Ecto neural progenitor cell (in vitro differentiated cells): Measurements from ENCODE around the gene FUT8.

ENCODE experiments used
- DNase-seq: peaks from one replicate; pipeline ENCODE4 v3.0.0-alpha.2; 2018; ENCODE audit warnings: low spot score

The FUT8 gene

DNA sequence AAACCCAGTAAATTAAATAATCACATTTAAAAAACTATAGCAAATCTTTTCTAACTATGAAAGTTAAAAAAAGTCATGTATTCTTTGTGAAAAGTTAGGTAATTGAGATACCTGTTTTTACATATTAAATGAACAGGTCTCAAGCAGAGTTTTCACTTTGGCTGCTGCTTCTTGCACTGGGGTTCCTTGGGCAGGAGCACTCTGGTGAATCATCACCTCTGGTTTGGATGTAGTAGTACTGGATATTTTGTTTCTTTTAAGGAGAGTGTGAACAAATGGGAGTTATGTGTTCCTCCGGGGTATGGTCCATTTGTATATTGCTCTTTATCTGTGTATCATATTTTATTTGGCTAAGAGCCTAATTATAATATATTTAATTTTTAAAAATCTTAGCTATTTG lies 82.7 kb downstream of the FUT8 start:
- no peak for DNase-seq

DNA sequence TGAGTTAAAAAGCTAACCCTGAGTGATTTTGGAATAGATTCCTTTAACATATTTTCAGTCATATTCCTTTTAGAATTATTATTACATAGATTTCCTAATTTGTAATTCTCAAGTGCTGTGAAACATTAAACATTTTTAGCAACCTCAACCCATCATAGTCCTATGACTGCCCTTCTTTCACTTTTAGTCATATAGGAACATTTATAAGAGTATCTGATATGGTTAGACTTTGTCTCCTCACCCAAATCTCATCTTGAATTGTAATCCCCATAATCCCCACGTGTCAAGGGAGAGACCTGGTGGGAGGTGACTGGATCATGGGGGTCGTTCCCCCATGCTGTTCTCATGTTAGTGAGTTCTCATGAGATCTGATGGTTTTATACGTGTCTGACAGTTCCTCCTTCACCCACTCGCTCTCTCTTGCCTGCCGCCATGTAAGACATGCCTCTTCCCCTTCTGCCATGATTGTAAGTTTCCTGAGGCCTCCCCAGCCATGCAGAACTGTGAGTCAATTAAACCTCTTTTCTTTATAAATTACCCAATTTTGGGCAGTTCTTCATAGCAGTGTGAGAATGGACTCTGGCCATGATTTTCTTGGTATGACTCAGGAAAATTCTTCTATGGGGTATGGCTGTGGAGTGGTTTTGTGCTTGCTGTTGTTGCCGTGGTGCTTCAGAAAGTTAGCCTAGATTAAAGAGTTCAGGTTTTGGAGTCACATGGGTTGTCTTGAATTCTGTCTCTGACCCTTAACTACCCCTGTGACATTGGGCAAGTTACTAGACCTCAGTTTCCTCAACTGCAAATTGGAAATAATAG lies 83.9 kb downstream of the FUT8 start:
- DNase-seq = no peak

DNA sequence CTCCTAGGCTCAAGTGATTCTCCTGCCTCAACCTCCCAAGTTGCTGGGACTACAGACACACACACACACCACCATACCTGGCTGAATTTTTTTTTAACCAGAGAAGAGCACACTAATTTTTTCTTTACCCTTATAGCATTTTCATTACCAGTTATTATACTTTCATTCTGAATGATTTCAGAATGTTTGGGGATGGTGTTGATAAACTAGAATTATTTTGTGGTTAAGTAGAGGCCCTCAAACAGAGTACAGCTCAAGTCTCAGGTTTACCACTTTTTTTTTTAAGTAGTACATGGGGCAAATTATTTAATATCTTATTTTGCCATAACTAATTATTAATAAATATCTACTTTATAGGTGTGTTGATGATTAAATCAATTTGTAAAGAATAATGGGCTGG lies 86.6 kb downstream of the FUT8 start:
- no peak for DNase-seq

DNA sequence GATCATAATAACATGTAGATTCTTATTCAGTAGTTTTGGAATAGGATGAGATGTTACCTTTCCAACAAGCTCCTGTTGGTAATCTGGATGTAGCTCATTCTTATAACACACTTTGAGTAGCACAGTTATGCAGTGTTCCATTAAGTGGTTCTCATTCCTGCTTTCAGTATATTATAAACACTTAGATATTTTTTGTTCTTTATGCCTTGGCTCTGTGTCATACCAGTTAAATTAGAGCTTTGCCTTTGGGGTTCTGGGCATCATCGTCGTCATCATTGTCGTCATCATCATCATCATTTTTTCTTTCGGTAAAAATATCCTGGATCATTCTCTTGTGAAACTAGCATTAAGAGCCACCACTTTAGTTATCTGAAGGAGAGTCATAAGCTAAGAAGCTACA lies 87.5 kb downstream of the FUT8 start:
- no peak for DNase-seq

DNA sequence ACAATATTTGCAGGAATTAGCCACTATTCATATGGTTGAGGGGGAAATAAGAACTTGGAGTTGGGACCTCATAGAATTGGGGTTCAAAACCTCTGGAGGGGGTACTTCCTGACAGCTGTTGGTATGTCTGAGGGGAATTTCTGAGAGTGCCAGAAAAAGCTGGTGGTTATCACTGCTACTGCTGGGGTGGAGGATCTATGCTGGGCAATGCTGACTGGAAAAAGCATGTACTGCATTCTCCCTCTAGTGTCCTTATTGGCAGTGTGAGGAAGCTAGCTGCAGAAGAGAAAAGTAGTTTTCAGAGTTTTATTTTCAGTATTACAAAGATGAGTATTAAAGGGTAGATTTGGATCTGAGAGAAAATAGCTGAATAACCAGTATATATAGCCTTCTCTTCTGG lies 88.8 kb downstream of the FUT8 start:
- DNase-seq = no peak

DNA sequence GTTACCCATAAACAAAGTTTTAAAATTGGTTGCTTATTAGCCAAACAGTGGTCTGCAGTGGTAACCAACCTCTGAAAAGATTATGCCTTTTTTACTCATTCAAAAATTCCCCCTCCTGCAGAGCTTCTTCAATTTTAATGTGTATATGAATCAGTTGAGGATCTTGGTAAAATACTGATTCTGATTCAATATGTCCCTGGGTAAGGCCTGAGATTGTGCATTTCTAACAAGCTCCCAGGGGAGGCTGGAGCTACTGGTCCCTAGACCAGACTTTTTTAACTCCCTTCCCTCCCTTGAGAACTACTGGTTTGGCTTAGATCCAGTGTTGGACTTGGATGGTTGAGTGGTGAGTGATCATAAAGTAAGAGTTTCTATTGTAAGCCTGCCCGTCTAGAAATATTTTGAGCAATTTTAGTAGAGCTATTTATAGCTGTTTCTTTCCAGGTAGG lies 90.2 kb downstream of the FUT8 start:
- DNase-seq = no peak

DNA sequence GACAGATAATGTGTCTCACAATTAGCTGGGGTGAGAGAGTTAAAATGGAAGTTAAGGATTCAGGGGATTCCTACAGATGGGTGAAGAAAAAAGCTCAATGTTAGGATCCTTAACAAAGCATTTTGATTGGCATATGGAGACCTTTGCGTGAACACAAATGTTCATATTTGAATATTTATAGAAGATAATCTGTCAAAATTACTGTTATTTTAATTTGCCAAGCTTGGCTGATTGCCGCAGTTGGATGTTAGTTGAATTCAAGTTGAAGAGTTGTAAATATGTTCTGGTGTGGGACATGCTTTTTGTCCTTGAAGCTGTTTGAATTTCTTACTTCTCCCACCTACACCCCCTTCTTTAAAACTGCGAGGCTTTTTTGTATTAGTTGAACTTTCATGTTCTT lies 91.2 kb downstream of the FUT8 start:
- no peak for DNase-seq

DNA sequence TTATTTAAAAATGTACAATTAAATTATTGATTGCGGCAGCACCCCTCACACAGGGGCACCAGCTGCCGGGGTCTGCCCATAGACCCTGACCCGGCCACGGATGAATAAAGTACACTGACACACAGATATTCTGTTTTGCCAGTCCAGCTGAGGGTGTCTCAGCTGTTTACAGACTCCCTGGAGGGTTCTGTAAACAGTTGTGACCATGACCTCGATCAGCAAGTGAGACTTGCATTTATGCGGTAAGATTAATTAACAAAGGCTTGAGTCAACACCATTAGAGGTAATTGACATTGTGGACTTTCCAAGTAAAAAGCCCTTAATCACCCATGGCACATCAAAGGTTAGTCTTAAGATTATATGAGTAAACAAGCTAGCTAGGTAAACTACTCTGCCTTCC lies 94.3 kb downstream of the FUT8 start:
- DNase-seq = no peak

DNA sequence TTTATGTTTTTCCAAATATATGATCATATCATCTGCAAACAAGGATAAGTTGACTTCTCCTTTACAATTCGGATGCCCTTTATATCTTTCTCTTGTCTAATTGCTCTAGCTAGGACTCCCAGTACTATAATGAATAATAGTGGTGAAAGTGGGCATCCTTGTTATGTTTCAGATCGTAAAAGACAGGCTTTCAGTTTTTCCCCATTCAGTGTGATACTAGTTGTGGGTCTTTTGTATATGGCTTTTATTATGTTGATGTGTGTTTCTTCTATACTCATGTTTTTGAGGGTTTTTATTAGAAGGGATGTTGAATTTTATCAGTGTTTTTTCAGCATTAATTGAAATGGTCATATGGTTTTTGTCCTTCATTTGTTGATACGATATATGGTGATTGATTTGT lies 97.3 kb downstream of the FUT8 start:
- no peak for DNase-seq

DNA sequence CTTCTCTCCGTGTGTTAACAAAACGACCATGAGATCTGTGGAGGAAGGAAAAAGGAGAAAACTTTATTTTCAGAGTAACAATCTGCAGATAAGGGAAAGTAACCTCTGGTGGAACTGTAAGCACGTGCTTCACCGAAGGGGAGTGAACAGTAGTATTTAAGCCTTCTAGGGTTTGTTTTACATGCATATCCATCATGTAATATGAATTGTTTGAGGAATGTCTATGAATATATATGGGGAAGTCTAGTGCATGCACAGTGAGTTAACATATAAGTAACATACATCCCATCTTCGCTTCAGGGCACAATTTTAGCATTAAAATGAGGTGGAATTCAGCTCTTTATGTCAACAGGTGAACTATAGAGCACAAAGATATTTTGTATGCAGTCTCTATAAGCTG lies 101.1 kb downstream of the FUT8 start:
- DNase-seq = no peak

DNA sequence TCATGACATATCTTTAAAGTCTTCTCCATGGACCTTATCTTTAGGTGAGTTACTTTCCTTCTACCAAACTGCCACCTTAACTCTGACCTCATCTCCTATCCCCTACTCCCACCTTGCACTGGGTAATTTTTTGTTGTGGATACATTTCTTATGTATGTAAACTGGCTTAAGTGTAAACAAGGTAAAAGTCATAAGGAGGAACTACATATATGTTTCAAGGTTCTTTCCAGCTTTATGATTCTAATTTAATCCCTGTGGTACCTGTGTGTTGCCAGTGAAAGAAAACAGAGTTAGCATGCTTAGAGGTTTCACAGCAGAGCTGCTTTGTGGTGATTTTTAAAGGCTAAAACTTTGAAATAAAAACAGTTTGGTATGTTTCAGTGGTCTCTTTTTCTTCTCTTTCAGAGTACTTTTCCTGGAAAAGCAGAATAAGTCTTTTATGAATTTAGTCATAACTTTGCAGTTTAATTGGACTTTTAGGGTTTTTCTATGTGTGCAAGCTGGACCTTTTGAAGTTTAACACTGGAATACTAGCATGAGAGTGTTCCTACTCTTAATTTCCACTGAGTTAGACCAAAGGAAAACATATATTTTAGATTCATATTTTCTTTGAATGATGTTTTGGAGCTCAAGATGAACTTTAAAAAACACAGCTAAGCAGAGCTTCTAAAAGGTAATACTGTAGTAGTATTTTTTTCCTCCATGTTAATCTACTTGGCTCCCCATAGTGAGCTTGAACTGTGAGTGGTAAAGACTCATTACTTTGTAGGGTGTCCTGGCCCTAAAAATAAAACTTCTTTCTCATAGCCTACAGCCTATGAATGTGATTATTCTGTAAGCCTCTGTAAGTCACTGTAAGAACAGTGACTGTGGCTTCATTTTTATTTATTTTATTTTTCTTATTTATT lies 105.4 kb downstream of the FUT8 start:
- DNase-seq = no peak

DNA sequence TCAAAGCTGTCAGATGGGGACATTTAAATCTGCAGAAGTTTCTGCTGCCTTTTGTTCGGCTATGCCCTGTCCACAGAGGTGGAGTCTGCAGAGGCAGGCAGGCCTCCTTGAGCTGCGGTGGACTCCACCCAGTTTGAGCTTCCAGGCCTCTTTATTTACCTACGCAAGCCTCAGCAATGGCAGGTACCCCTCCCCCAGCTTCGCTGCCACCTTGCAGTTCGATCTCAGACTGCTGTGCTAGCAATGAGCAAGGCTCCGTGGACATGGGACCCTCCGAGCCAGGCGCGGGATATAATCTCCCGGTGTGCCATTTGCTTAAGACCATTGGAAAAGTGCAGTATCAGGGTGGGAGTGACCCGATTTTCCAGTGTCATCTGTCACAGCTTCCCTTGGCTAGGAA lies 115.5 kb downstream of the FUT8 start:
- DNase-seq = no peak

DNA sequence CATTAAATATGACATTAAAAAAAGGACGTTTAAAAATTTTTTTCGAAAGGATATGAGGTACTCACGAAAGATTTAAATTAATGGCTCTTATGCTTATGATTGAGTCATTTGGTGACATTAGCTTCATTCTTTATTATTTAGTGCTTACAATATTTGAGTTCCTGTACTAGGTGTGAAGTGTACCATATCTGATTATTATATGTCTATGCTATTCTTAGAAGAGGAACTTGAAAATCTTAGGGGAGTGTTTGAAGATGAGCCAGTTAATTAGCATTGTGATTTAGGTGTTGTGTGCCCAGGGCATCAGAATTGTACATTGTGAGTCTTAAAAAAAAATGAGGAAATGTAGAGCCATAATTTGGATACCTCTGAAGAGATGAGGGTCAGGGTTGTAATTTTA lies 118.6 kb downstream of the FUT8 start:
- no peak for DNase-seq

DNA sequence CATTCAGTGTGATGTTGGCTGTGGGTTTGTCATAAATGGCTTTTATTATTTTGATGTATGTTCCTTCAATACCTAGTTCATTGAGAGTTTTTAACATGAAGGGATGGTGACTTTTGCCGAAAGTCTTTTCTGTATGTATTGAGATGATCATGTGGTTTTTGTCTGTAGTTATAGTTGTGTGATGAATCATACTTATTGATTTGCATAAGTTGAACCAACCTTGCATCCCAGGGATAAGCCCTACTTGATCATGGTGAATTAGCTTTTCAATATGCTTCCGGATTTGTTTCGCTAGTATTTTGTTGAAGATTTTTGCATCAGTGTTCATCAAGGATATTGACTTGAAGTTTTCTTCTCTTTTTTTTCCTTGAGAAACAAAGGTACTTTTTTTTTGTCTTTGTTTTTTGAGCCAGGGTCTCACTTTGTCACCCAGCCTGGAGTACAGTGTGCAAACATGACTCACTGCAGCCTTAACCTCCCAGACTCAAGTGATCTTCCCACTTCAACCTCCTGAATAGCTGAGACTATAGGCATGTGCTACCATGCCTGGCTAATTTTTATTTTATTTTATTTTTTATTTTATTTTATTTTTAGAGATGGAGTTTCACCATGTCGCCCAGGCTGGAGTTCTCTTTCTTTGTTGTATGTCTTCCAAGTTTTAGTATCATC lies 121.3 kb downstream of the FUT8 start:
- DNase-seq = no peak

DNA sequence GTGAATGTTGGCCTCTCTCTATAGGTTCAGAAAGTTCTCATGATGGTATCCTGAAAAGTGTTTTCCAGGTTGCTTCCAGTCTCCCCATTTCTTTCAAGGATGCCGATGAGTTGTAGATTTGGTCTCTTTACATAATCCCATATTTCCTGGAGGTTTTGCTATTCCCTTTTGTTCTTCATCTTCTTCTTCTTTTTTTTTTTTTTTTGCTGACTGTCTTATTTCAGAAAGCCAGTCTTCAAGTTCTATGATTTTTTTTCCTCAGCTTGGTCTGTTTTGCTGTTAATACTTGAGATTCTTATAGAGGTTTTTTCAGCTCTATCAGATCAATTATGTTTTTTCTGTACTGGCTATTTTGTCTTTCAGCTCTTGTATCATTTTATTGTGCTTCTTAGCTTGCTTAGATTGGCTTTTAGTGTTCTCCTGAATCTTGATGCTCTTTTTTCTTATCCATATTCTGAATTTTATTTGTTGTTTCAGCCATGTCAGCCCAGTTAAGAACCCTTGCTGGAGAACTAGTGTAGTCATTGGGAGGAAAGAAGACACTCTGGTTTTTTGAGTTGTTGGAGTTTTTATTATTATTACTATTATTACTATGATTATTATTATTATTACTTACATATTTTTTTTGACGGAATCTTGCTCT lies 124.4 kb downstream of the FUT8 start:
- DNase-seq = no peak

DNA sequence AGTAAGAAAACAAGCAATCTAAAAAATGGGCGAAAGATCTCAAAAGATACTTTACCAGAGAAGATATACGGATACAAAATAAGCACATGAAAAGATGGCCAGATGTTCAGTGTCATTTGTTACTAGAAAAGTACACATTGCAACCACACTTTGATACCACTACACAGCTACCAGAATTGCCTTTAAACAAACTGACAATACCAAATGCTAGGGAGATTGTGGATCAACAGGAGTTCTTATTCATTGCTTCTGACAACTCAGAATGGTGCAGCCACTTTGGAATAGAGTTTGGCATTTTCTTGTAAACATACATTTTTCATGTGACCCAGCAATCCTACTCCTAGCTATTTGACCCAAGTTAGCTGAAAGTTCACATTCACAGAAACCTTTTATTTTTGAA lies 136.3 kb downstream of the FUT8 start:
- no peak for DNase-seq

DNA sequence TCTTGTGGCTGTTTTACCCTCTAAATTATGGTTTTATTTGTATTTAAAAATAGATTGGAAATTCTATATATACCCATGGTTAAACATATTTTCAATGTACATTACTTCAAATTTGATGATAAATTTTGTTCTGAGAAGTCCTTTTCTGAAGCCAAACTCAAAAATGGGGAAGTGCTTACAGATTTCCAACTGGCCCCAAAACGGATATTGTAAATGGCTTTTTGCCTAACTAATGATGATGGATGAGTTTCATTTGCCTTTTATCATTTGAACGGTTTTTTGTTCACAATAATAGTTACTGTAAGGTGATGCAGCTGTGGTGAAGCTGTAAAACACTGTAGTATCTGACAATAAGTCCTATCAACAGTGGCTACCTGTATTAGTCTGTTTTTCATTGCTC lies 136.9 kb downstream of the FUT8 start:
- no peak for DNase-seq

DNA sequence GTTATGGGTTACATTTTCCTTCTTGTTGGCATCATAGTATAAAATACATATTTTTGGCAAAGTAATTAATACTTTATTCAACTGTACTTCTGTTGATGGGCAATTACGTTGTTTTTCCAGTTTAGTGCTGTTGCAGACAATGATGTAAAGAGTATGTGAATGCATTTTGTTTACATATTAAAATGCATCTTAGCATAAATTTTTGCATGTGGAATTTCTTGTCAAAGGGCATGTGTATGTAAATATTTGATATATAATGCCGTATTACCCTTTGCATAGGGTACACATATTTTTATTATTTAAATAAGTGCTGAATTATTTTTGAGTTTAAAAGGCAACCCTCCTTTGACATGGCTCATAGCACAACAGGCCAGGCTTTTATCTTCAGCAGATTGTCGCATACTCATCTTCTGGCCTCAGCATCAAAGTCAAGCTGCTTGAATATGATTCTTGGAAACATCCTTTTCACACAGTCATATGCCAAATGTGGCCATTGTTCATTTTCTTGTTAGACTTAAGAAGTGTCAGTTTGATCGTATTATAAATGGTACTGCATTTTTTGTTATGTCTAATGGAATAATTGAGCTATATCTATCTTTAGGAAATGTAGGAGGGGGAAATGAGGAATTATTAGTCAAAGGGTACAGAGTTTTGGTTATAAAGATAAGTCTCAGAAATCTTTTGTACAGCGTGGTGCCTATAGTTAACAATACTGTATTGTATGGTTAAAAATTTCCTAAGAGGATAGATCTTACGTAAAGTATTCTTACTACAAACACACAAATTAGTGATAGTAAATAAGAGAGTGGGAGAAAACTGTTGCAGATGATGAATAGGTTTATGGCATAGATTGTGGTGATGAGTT lies 138.5 kb downstream of the FUT8 start:
- DNase-seq = no peak

DNA sequence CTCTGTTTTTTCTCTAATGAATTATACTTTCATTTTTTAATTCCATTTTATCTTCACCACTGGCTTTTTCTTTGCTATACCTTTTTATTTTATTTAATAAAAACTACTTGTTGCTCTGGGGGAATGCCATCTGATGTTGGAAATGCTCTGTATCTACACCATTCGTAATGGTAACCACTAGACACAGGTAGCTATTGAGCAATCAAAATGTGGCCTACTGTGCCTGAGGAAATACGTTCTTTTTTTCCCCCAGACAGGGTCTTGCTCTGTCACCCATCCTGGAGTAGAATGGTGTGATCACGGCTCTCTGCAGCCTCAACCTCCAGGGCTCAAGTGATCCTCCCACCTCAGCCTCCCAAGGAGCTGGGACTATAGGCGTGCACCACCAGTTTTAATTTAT lies 140.2 kb downstream of the FUT8 start:
- no peak for DNase-seq

DNA sequence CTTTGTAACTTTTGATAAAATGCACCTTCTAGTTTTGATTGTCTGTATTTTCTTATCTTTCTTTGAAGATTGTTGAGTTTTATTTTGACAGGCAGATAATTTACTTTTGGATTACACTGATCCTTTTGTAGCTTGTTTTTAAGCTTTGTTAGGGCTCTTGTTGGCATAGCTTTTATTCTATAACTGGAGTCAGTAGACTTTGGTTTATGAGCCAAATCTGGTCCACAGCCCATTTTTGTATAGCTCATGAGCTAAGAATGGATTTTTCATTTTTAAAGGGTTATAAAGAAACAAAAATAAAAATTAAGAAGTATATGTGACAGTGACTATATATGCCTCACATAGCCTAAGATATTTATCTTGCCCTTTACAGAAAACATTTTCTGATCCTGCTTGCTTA lies 142.3 kb downstream of the FUT8 start:
- DNase-seq = no peak

DNA sequence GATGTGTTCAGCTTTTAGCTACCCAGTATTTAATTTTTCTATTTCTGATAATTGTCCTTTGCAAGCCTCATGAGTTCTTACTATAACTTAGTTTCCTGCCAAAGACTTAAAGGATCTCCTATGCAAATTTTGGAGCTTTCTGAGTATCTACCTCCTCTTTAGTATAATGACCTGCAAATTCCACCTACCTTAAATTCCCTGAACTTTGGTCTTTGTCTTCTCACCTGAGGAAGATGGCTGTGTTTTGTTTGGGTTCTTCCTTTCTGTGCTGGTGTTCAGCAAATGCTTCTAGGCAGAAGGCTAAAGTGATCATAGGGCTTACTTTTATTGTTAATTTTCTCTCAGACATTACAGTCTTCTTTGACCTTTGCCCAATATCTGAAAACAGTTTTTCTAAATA lies 142.8 kb downstream of the FUT8 start:
- DNase-seq = no peak
